Suppressor macrophage (primary cell): ENCODE results near the gene KCNJ13.
A peak's percentile ranks its signal among the peaks of the same experiment; 100 is the strongest.

Source experiments
- DNase-seq, 4 experiments: peaks; one replicate each; pipeline ENCODE4 v3.0.0-alpha.2; 2020 to 2022
- total RNA-seq, 17 experiments: gene quantifications; one replicate each; lab custom pipeline; 2026; ENCODE audit warnings: mixed read lengths in 6 of 17, inconsistent platforms in 3 of 17; lab: John Stamatoyannopoulos, UW

KCNJ13 gene
- total RNA-seq = 0 to 2.5 (median 0) reads per million in 17 experiments

- no peak for DNase-seq
Measured at GRCh38 chr2:232776435-232776834, at the start of gene KCNJ13. Gene KCNJ13, minus strand, starts transcription at chr2:232776565. Its CDS starts 5,203 bp downstream, at chr2:232771362.

GRCh38 chr2:232817756-232818155, 41.4 kb upstream of the KCNJ13 start:
- DNase-seq = no peak

GRCh38 chr2:232816657-232817056, 40.3 kb upstream of the KCNJ13 start:
- DNase-seq = peak; percentile 7 to 48 (median 32)

GRCh38 chr2:232815569-232815968, 39.2 kb upstream of the KCNJ13 start:
- no peak for DNase-seq

GRCh38 chr2:232810444-232810843, 34.1 kb upstream of the KCNJ13 start:
- no peak for DNase-seq

- no peak for DNase-seq
Measured at GRCh38 chr2:232809349-232810124, 33.2 kb upstream of the KCNJ13 start.

GRCh38 chr2:232802091-232802490, 25.7 kb upstream of the KCNJ13 start:
- peak; percentile 22 to 65 (median 38) for DNase-seq

GRCh38 chr2:232800166-232800565, 23.8 kb upstream of the KCNJ13 start:
- no peak for DNase-seq

GRCh38 chr2:232798187-232798586, 21.8 kb upstream of the KCNJ13 start:
- no peak for DNase-seq

- no peak for DNase-seq
Measured at GRCh38 chr2:232795920-232796319, 19.6 kb upstream of the KCNJ13 start.

GRCh38 chr2:232794981-232795380, 18.6 kb upstream of the KCNJ13 start:
- DNase-seq = no peak

GRCh38 chr2:232793271-232793670, 16.9 kb upstream of the KCNJ13 start:
- no peak for DNase-seq

- DNase-seq = no peak
Measured at GRCh38 chr2:232791518-232791917, 15.2 kb upstream of the KCNJ13 start.

GRCh38 chr2:232789082-232789481, 12.7 kb upstream of the KCNJ13 start:
- no peak for DNase-seq

GRCh38 chr2:232787806-232788205, 11.4 kb upstream of the KCNJ13 start:
- no peak for DNase-seq

- DNase-seq = no peak
Measured at GRCh38 chr2:232783278-232783677, 6.9 kb upstream of the KCNJ13 start.

GRCh38 chr2:232781765-232782164, 5.4 kb upstream of the KCNJ13 start:
- peak in 2 of 4 experiments; percentile 6 for DNase-seq

- no peak for DNase-seq
Measured at GRCh38 chr2:232779934-232780333, 3.6 kb upstream of the KCNJ13 start.

- DNase-seq = no peak
Measured at GRCh38 chr2:232779465-232779864, 3.1 kb upstream of the KCNJ13 start.

GRCh38 chr2:232777276-232777675, 911 bp upstream of the KCNJ13 start:
- DNase-seq = no peak

- no peak for DNase-seq
Measured at GRCh38 chr2:232773815-232774214, 2.5 kb downstream of the KCNJ13 start.

- no peak for DNase-seq
Measured at GRCh38 chr2:232772531-232772930, 3.8 kb downstream of the KCNJ13 start.

- DNase-seq = no peak
Measured at GRCh38 chr2:232771870-232772269, 4.5 kb downstream of the KCNJ13 start.

- no peak for DNase-seq
Measured at GRCh38 chr2:232770207-232770606, 6.2 kb downstream of the KCNJ13 start.

GRCh38 chr2:232767866-232768265, 8.5 kb downstream of the KCNJ13 start:
- no peak for DNase-seq
